Measurements from ENCODE around the gene SLCO4A1.

SLCO4A1 gene

DNA sequence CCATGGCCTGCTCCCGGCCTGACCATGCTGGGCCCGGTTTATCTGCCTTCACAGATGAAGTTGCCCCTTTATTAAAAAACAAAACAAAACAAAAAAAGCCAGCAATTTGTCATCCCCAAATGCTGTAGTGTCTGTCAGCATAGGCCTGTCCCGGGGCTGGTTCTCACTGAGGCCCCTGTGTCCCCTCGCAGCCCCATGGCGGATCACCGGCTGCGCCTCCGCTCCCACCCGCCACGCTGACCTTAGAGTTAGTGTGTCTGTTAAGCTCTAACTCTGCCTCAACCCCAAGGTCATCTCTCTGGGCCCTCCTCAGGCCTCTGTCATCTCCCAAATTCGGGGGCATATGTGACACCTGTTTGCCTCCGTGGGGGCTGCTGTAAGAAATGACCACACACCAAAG lies 11.1 kb downstream of the SLCO4A1 start:
- no peak for DNase-seq

GRCh38 chr20:62653951-62654685 lies 11.8 kb downstream of the SLCO4A1 start:
- no peak for DNase-seq

GRCh38 chr20:62655282-62656196 lies 13.2 kb downstream of the SLCO4A1 start:
- DNase-seq = no peak

DNA sequence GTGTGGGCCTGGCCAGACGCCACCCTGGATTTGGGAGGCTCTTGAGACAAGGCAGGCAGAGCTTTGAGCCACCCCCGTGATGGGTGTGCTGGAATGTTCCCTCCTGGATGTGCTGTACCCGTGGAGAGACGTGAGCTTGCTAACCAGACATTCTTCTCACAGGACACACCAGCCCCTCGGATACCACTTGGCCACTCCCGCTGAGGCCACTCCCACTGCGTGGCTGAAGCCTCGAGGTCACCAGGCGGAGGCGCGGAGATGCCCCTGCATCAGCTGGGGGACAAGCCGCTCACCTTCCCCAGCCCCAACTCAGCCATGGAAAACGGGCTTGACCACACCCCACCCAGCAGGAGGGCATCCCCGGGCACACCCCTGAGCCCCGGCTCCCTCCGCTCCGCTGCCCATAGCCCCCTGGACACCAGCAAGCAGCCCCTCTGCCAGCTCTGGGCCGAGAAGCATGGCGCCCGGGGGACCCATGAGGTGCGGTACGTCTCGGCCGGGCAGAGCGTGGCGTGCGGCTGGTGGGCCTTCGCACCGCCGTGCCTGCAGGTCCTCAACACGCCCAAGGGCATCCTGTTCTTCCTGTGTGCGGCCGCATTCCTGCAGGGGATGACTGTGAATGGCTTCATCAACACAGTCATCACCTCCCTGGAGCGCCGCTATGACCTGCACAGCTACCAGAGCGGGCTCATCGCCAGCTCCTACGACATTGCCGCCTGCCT lies 14.1 kb downstream of the SLCO4A1 start:
- no peak for DNase-seq

DNA sequence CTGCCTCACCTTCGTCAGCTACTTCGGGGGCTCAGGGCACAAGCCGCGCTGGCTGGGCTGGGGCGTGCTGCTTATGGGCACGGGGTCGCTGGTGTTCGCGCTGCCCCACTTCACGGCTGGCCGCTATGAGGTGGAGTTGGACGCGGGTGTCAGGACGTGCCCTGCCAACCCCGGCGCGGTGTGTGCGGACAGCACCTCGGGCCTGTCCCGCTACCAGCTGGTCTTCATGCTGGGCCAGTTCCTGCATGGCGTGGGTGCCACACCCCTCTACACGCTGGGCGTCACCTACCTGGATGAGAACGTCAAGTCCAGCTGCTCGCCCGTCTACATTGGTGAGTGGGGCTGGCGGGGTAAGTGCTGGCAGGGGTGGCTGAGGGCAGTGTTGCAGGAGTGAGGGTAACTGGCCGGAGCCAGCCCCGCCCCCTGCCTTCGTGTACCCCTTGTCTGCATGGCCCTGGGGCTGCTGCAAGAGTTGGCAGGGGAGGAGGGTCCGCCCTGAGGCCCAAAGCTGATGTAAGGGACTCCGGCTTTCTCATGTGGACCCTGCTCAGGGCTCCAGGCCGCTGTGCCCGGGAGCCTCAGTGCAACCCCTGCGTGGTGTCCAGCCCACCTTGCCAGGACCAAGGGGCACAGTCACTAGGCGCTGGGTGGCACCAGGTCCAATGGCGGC lies 14.8 kb downstream of the SLCO4A1 start:
- DNase-seq = no peak

DNA sequence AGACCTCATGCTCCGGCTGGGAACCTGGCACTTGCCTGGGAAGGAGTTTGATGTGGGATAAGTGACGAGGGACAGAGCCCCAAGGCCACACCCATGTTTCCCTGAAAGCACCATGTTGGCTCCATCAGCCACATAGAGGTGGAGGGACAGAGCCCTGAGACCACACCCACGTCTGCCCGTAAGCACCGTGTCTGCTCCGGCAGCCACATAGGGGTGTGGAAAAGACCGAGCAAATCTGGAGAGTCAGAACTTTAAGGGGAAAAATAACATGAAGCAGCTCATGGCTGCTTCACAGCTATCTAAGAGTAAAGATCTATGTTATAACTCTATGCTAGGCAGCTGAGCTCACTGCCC lies 15.3 kb downstream of the SLCO4A1 start:
- DNase-seq = no peak

GRCh38 chr20:62657956-62658355 lies 15.7 kb downstream of the SLCO4A1 start:
- no peak for DNase-seq

GRCh38 chr20:62658593-62659178 lies 16.4 kb downstream of the SLCO4A1 start:
- DNase-seq = no peak

GRCh38 chr20:62659488-62660239 lies 17.4 kb downstream of the SLCO4A1 start:
- no peak for DNase-seq

GRCh38 chr20:62660240-62660615 lies 17.9 kb downstream of the SLCO4A1 start:
- DNase-seq = no peak

DNA sequence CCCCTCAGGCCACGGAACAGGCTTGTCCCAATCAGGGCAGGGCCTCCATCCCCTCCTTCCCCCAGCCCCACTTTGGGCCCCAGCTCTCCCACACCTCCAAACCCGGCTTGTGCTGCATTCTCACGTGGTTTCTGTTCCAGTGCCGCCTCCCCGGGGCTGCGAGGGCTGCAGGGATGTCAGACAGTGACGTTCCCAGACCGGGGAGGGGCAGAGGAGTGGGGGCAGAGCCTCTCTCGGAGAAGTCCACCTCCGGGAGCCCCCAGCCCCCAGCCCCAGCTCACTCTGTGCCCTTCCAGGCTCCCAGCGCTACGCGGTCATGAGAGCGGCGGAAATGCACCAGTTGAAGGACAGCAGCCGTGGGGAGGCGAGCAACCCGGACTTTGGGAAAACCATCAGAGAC lies 18.5 kb downstream of the SLCO4A1 start:
- no peak for DNase-seq

DNA sequence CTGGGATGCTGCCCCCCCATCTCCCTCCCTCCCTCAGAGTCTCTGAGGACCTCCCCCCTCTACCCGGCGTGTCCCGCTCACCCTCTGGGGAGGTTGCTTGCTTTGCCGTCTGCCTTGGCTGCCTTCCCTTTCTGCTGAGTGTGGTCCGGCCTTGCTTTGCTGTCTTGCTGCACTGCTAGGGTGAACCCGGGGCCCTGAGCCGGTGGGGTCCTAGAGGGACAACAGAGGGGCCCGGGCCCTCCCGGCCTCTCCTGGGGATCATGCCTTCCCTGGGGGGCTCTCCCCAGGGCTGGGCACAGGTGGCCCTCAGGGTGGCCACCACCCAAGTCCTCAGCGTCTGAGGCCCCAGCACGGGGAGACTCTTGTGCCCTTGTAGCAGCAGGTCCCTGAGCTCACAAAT lies 19.3 kb downstream of the SLCO4A1 start:
- no peak for DNase-seq

DNA sequence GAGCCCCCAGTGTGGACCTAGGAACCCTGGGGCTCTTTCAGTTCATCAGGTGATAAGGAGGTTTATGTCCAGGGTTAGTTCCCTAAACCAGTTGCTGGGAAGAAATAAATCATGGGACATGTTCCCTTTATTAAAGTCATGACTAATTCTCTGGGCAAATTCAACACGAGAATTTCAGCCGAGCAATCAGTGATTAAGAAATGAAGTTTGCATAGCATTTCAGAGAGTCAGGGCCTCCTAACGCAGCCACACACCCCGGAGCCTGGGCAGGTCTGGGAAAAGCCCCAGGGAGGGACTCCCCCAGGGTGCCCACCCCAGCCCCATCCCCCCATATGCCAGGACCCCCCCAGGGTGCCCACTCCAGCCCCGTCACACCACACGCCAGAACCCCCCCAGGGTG lies 20.1 kb downstream of the SLCO4A1 start:
- no peak for DNase-seq

GRCh38 chr20:62663145-62664018 lies 21.1 kb downstream of the SLCO4A1 start:
- DNase-seq = no peak

- no peak for DNase-seq
These were observed 22.0 kb downstream of the SLCO4A1 start for GRCh38 chr20:62664019-62664971.

DNA sequence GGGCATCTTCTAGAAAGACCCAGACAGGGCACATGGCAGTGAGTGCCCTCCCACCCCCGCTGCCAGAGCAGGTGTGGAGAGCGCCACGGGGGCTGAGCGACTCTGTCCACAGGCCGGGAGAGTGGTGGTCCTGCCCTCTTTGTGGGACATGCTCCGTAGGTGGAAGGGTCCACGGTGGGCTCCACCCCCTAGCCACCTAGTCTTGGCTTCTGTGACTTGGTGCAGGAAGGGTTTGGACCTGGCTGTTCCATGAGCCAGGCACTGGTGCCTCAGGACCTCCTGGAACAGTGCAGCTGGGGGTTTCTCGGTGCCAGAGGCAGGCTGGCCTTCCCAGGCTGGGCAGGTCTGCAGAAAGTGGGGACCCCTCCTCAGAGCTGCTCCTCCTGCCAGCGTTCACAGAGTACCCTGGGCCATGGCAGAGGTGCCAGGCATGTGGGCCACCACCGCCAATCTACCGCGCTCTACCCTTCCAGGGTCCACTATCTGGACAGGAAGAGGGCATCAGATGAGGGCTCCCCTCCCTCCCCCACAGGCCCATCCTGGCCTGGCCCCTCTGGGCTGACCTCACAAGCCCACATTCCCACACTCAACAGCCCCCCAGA lies 23.0 kb downstream of the SLCO4A1 start:
- no peak for DNase-seq

DNA sequence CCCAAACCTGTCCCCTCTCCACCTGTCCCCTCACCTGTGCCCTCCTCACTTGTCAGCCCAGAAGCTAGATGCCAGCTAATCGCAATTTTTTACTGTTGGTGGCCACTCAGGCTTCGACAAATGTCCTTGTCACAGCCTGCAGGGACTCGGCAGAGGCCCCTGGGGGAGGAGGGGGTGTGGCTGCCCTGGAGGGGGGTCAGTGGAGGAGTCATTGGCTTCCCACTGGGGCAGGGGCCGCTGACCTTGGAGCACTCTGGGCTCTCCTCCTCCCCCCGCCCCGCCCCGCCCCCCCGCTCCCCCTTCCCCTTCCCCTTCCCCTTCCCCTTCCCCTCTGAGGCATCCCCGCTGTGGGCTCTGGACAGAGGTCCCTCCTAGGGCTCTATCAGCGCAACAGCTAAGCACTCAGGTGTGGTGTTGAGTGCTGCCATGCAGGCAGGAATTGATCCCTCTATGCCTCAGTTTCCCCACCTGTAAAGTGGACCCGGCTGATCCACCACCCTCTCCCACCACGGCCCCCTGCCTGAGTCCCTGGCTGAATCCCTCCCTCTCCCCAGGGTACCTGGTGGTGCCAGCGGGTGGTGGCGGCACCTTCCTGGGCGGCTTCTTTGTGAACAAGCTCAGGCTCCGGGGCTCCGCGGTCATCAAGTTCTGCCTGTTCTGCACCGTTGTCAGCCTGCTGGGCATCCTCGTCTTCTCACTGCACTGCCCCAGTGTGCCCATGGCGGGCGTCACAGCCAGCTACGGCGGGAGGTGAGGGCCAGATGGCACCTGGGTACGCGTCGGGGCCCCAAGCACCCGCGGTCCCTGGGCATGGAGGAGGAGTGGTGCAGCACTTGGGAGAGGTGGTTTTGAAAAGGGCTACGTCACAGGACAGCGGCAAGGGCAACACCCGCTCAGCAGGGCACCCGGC lies 23.8 kb downstream of the SLCO4A1 start:
- no peak for DNase-seq
